ENCODE measurements around the gene ICAM4. TPM values are rescaled to one million over a fixed set of nuclear protein-coding genes. Genes with fewer than 3 reads are reported as not detected.

Gene ICAM4
- total RNA-seq, 1 experiment from 2014 or later, result 1.7 TPM

GRCh38 chr19:10317857-10318462, 31.2 kb downstream of the ICAM4 start:
- no peak for TF ChIP-seq CTCF (IDR thresholded peaks at IDR 0.05; ENCODE audit: unreplicated experiment)
- H3K4me3 Mint-ChIP-seq (ENCODE audit: low read depth, unreplicated experiment), result no peak overlapping the region
- H3K36me3 Mint-ChIP-seq (ENCODE audit: insufficient read depth, unreplicated experiment), result peaks cover 37% of the 10 kb centered on the region
- no peak for DNase-seq
- CTCF ChIA-PET, result interaction anchor here (0.6 kb wide), 1 partner anchor 176 kb away, joined by 4 read pairs; no protein-coding TSS in a partner anchor
- H3K9me3 Mint-ChIP-seq (ENCODE audit: low read depth, unreplicated experiment), result no peaks in the 10 kb centered on the region
- H3K27me3 Mint-ChIP-seq (ENCODE audit: unreplicated experiment), result no peaks in the 10 kb centered on the region
- intact Hi-C loops (cut with micrococcal nuclease; ENCODE audit: unreplicated experiment), result no loop called here
- H3K4me1 Mint-ChIP-seq (ENCODE audit: low read depth, unreplicated experiment), result peaks cover 14% of the 10 kb centered on the region
- no peak overlapping the region for H3K27ac Mint-ChIP-seq (ENCODE audit: unreplicated experiment)
- BruUV-seq (replicated peaks), result no TSS peak

- no peaks in the 10 kb centered on the region for H3K27me3 Mint-ChIP-seq (ENCODE audit: unreplicated experiment)
- H3K4me1 Mint-ChIP-seq (ENCODE audit: low read depth, unreplicated experiment), result peaks cover 14% of the 10 kb centered on the region
- no peaks in the 10 kb centered on the region for H3K9me3 Mint-ChIP-seq (ENCODE audit: low read depth, unreplicated experiment)
- peaks cover 39% of the 10 kb centered on the region for H3K36me3 Mint-ChIP-seq (ENCODE audit: insufficient read depth, unreplicated experiment)
- H3K4me3 Mint-ChIP-seq (ENCODE audit: low read depth, unreplicated experiment), result no peak overlapping the region
- CTCF ChIA-PET, result no interaction called here
- H3K27ac Mint-ChIP-seq (ENCODE audit: unreplicated experiment), result no peak overlapping the region
- intact Hi-C loops (cut with micrococcal nuclease; ENCODE audit: unreplicated experiment), result no loop called here
- no peak for DNase-seq
- no TSS peak for BruUV-seq (replicated peaks)
- TF ChIP-seq CTCF (IDR thresholded peaks at IDR 0.05; ENCODE audit: unreplicated experiment), result no peak
These were observed 32.3 kb downstream of the ICAM4 start for GRCh38 chr19:10318807-10319682.

- no peak overlapping the region for H3K27ac Mint-ChIP-seq (ENCODE audit: unreplicated experiment)
- intact Hi-C loops (cut with micrococcal nuclease; ENCODE audit: unreplicated experiment), result no loop called here
- peaks cover 5% of the 10 kb centered on the region for H3K4me1 Mint-ChIP-seq (ENCODE audit: low read depth, unreplicated experiment)
- H3K4me3 Mint-ChIP-seq (ENCODE audit: low read depth, unreplicated experiment), result no peak overlapping the region
- H3K9me3 Mint-ChIP-seq (ENCODE audit: low read depth, unreplicated experiment), result no peaks in the 10 kb centered on the region
- BruUV-seq (replicated peaks), result no TSS peak
- TF ChIP-seq CTCF (IDR thresholded peaks at IDR 0.05; ENCODE audit: unreplicated experiment), result no peak
- CTCF ChIA-PET, result interaction anchor here (0.5 to 0.7 kb wide), 2 partner anchors 11 to 235 kb away, joined by 3 to 4 read pairs; no protein-coding TSS in a partner anchor
- H3K27me3 Mint-ChIP-seq (ENCODE audit: unreplicated experiment), result no peaks in the 10 kb centered on the region
- DNase-seq, result no peak
- H3K36me3 Mint-ChIP-seq (ENCODE audit: insufficient read depth, unreplicated experiment), result peaks cover 43% of the 10 kb centered on the region
These were observed 34.1 kb downstream of the ICAM4 start for GRCh38 chr19:10320602-10321416.

- Mint-ChIP-seq H3K27me3 (ENCODE audit: unreplicated experiment) (no peaks in the 10 kb centered on the region), H3K9me3 (ENCODE audit: low read depth, unreplicated experiment) (no peaks in the 10 kb centered on the region), H3K27ac (ENCODE audit: unreplicated experiment) (no peak overlapping the region), H3K4me3 (ENCODE audit: low read depth, unreplicated experiment) (no peak overlapping the region), H3K4me1 (ENCODE audit: low read depth, unreplicated experiment) (no peaks in the 10 kb centered on the region), H3K36me3 (ENCODE audit: insufficient read depth, unreplicated experiment) (peaks cover 39% of the 10 kb centered on the region)
- intact Hi-C loops (cut with micrococcal nuclease; ENCODE audit: unreplicated experiment), result no loop called here
- DNase-seq, result no peak
- TF ChIP-seq CTCF (IDR thresholded peaks at IDR 0.05; ENCODE audit: unreplicated experiment), result no peak
- CTCF ChIA-PET, result interaction anchor here (0.5 kb wide), 1 partner anchor 11 kb away, joined by 3 read pairs; no protein-coding TSS in a partner anchor
- BruUV-seq (replicated peaks), result no TSS peak
These were observed 34.7 kb downstream of the ICAM4 start for GRCh38 chr19:10321417-10321797.

All from Calu3 (cell line).